GM18909 (cell line): Measurements from ENCODE around the gene CMTM5.
"Not testable (repeated sequence)": the region's sequence is repeated elsewhere in the genome, so short reads cannot be mapped to it uniquely, and the experiment has no call there.

ENCODE experiments used
- ATAC-seq: cut with Tn5 transposase; IDR thresholded peaks from one replicate; pipeline ENCODE4 v1.9.1; 2021; ENCODE audit warnings: mild to moderate bottlenecking; ENCODE audit not compliant: unreplicated experiment, poor library complexity

CMTM5 gene

DNA sequence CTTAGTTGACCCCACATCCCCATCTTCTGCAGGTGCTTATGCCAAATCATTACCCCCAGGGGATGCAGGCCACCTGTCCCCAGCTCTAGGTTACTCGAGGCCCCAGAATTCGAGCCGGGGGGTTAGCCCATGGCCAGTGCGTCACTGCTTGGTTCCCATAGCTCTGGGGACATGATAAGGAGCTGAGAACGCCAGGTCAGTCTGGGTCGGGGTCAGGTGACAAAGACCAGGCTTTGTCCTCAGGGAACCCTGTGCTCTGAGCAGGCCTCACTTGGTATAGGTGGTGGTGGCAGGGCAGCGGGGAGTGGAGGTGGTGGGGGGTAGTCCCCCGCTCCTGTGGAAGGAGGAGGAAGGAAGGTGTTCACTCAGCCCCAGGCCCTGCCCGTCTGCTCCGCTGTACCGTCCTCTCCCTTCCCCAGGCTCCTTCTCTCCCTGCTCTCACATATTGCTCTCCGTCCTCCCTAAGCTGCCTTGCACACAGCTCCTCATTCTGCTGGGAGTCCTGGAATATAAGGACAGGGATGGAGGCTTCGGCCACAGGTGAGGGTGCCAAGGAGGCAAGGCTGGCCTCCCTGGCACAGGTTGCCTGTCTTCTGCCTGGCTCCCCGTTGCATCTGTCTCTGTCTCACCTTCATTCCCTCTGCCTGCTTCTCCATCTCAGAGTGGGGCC, 33.3 kb downstream of the CMTM5 start:
- ATAC-seq: no peak

DNA sequence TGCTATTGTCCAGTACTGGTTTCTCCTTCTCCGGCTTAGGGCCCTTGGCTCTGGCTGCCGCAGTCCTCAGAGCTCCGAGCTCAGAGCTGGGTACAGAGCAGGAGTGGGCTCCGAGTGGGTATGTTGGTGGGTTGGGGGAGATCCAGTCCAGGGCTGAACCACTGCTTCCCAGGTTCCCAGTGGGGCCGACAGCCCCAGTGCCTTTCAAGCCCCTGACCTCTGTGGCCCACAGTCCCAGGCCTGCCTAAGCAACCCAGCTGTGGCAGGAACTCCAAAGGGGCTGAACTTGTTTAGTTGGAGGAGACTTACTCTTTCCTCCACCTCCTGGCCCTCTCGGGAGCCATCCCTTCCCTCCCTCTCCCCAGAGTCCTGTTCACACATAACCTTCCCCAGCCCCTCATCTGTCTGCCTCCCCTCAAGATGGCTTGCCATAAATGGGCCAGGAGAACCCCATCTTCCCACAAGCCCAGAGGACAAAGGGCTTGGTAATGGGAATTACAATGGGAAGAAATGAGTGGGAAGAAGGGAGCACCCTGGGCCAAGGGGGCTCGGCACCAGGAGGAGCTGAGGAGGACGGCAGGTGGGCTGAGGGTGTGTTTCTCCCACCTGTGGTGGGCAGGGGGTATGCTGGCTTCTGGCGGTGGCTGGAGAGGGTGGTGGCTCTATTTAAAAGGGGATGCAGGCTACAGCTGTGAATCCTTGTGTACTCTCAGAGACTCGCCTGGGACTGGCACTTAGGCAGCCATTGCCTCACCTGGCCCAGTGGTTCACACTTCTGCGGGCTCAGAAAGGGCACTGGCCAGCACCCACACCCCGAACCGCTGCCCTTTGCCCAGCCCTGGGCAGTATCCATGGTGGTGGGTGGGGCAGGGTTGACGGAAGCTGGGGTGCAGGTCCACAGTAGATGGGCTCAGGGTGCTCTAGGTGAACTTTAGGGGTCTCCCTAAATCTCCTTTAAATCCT, 35.0 kb downstream of the CMTM5 start:
- ATAC-seq: no peak

GRCh38 chr14:23413681-23414080, 36.8 kb downstream of the CMTM5 start:
- ATAC-seq: no peak

DNA sequence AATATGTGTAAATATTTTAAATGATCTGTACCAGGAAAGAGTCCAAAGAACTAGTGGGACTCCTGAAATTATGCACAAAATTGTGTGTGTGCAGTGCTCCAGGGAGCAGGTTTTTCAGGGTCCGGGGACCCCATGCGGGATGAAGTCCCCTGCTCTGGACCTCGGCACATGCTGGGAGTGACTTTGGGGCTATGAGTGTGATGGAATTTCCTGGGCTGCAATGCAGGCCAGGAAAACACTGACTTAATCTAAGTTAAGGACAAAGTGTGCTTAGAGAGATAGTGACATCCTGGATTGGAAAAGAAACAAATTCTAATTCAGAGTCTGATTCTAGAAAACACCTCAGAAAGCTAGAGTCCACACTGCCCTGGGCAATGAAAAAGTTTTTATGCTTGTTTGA, 37.4 kb downstream of the CMTM5 start:
- no peak for ATAC-seq

DNA sequence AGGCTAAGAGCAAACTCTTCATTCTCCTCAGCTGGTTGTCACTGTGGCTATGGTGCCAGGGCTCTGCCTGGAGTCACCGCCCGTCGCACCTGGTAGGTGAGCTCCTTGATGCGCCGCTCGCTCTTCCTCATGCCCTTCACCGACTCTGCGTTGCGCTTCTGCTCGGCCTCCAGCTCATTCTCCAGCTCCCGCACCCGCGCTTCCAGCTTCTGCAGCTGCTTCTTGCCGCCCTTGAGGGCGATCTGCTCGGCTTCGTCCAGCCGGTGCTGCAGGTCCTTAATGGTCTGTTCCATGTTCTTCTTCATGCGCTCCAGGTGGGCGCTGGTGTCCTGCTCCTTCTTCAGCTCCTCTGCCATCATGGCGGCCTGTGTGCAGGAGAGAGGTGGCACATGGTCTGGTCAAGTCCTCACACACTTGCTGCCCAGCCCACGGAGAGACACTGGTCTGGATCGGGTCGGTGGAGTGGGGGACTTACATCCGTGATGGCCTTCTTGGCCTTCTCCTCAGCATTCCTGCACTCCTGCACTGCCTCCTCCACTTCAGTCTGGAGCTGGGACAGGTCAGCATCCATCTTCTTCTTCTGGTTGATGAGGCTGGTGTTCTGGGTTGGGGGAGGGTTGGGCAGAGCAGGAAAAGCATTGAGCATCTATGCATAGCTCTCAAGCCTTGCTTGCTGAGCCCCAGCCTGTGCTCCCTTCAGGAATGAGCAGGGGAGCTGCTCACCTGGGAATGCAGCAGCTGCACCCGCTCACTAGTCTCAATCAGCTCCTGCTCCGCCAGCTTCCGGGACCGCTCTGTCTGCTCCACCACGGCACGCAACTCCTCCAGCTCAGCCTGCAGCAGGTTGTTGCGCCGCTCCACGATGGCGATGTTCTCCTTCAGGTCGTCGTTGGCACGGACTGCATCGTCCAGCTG, 38.3 kb downstream of the CMTM5 start:
- no peak for ATAC-seq

GRCh38 chr14:23415821-23416778, 39.3 kb downstream of the CMTM5 start:
- ATAC-seq: no peak

DNA sequence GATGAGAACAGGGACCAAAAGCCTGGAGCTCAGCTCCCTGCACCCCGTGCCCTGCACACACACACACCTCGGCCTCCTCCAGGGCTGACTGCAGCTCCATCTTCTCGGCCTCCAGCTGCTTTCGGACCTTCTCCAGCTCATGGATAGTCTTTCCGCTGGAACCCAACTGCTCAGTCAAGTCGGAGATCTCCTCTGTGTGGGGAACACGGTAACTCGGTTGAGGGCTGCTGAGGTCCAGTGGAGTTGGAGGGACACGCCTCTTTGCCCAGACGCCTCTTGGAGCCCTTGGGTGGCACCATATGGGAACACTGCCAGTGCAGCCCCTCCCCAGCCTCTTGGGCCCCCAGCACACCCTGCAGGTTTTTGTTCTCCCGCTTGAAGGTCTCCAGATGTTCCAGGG, 40.0 kb downstream of the CMTM5 start:
- ATAC-seq: no peak

DNA sequence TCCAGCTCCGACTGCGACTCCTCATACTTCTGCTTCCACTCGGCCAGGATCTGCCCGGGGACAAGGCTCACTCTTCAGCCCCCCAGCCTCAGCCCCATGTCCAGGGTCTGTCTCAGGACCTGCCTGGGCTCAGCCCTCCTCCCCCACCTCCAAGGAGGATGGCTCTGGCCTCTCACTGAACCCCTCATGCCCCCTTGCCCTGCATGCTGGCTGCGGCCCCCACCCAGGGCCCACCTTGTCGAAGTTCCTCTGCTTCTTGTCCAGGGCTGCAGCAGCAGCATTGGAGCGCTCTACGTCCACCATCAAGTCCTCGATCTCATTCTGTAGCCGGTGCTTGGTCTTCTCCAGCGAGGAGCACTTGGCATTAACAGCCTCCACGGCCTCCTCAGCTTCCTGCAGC, 40.4 kb downstream of the CMTM5 start:
- not testable (repeated sequence) for ATAC-seq

DNA sequence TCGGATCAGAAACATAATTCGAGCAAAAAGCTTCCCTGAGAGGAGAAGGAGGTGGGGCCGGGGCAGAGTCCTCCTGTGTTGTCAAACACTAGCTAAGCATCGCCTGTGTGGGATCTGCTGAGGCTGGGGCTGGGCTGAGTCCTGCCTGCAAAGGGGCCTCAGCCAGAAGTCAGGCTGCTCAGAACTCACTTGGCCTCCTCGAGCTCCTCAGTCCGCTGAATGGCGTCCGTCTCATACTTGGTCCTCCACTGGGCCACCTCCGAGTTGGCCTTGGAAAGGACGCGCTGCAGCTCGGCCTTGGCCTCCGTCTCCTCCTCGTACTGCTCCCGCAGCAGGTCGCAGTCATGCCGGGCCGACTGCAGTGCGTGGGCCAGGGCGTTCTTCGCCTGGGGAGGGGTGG, 41.2 kb downstream of the CMTM5 start:
- no peak for ATAC-seq

DNA sequence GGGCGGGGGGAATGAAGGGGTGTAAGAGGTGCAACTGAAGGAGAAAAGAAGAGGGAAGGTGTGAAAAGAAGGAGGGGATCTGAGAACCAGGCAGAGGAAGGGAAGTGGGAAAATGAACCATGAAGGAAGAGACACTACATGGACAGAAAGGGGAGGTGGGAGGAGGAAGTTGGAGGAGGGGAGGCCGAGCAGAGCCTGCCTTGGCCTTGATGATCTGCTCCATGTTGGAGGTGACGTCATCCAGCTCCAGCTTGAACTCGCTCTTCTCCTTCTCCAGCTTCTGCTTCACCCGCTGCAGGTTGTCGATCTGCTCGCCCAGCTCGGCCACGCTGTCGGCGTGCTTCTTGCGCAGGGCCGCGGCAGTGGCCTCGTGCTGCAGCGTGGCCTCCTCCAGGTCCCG, 42.8 kb downstream of the CMTM5 start:
- ATAC-seq: not testable (repeated sequence)

GRCh38 chr14:23421594-23421993, 44.7 kb downstream of the CMTM5 start:
- ATAC-seq: no peak

- no peak for ATAC-seq
These were observed 46.8 kb downstream of the CMTM5 start for GRCh38 chr14:23423657-23424056.

- ATAC-seq: no peak
These were observed 48.3 kb downstream of the CMTM5 start for GRCh38 chr14:23425169-23425568.

- ATAC-seq: not testable (repeated sequence)
These were observed 49.0 kb downstream of the CMTM5 start for GRCh38 chr14:23425798-23426197.

DNA sequence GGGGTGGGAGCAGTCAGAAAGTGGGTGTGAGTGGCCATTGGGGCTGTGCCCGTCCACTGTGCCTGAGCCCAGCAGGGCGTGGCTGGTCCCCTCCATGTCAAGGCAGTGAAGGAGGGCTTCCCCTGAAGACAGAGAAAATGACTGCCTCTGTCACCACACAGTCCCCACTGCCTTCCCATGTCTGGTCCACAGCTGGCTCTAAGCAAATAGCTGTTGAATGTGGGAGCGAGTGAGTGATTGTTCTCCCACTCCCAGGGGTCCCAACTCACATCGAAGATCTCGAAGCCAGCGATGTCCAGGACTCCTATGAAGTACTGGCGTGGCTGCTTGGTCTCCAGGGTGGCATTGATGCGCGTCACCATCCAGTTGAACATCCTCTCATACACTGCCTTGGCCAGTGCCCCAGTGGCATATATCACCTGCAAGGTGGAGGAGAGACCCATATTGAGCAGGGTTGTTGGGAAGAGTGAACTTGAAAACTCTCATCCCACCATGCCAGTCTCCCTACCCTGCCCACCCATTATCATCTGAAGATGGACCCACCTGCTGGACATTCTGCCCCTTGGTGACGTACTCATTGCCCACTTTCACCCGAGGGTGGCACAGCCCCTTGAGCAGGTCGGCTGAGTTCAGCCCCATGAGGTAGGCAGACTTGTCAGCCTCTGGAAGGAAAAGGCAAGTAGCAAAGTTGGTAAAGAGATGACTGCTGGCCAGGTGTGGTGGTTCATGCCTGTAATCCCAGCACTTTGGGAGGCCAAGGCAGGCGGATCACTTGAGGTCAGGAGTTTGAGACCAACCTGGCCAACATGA, 52.0 kb downstream of the CMTM5 start:
- no peak for ATAC-seq
